Measurements from ENCODE around the gene MAD1L1. TPM values are rescaled to one million over a fixed set of nuclear protein-coding genes. Genes with fewer than 3 reads are reported as not detected.

Gene MAD1L1
- total and polyA plus RNA-seq, 2 of the 4 experiments (the other 2 are of a cell fraction), result 29.0 to 40.9 TPM

DNA sequence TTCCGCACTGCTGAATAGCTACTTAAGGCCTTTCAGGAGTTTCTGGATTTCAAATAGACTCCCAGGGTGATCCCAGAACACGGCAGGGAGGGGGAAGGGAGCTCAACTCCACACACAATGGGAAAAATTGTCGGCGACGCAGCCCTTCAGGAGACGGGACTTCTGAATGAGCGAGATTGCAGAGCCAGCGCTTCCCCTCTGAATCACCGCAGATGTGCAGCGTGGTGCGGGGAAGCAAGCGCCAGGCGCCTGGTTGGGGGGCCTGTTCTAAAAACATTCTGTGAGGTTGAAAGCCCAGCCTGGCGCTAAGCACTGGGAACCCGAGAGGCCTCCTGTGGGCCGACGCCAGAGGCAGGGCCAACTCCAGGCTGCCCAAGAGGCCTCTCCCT is 163.3 kb downstream of the MAD1L1 start:
- 53% methylated on average over 7 of the region's 17 CpGs; no CpG with 5 or more reads in 1 of the 2 experiments for WGBS, 2 experiments (ENCODE audit: extremely low coverage in 2 of 2, insufficient read length in 1 of 2)
- Histone ChIP-seq H3K23ac (ENCODE audit: low read depth, low read length) (no peak overlapping the region), H4K91ac (ENCODE audit: insufficient read depth, low read depth, low read length) (no peak overlapping the region), H4K5ac (ENCODE audit: low read depth, low read length) (no peak overlapping the region), H3K18ac (ENCODE audit: low read depth, low read length) (no peak overlapping the region), H2BK15ac (ENCODE audit: low read depth, low read length) (no peak overlapping the region), H3K4ac (ENCODE audit: low read depth, low read length) (no peak overlapping the region), H2AK5ac (ENCODE audit: low read depth, low read length) (no peak overlapping the region), H2BK20ac (ENCODE audit: low read depth, low read length) (no peak overlapping the region), H3K27me3 (ENCODE audit: control insufficient read depth, insufficient read depth, low read length) (no peaks in the 10 kb centered on the region), H3K4me2 (ENCODE audit: low read depth, low read length) (no peak overlapping the region), H2AK9ac (replicated peaks; ENCODE audit: low read depth, low read length, poor library complexity) (no peak overlapping the region), H3K9ac (ENCODE audit: low read depth, low read length) (no peak overlapping the region), H2BK120ac (ENCODE audit: low read depth, low read length) (no peak overlapping the region), H3K4me3 (ENCODE audit: insufficient read depth, low read depth, low read length) (no peak overlapping the region), H3K14ac (replicated peaks; ENCODE audit: low read depth, low read length) (no peak overlapping the region), H3K36me3 (ENCODE audit: control insufficient read depth, insufficient read depth, low read length) (peaks cover 16% of the 10 kb centered on the region), H3K4me1 (ENCODE audit: control insufficient read depth, insufficient read depth, low read length) (no peaks in the 10 kb centered on the region), H4K20me1 (ENCODE audit: insufficient read depth, low read length) (no peaks in the 10 kb centered on the region), H3K9me3 (ENCODE audit: control insufficient read depth, insufficient read depth, low read length) (no peaks in the 10 kb centered on the region), H4K8ac (ENCODE audit: low read depth in 2 of 2, low read length in 2 of 2) (no peak overlapping the region), H3K79me1 (ENCODE audit: low read depth in 1 of 2, low read length in 2 of 2) (peaks cover 0 to 3% of the 10 kb centered on the region in 2 experiments; a peak in 2 of 4 replicates), H3K27ac (ENCODE audit: insufficient read depth, low read length) (no peak overlapping the region), H2BK5ac (ENCODE audit: low read depth, low read length, poor library complexity, severe bottlenecking) (no peak overlapping the region), H3K56ac (ENCODE audit: extremely low read depth, insufficient read depth, low read length) (no peak overlapping the region), H3K9me1 (ENCODE audit: insufficient read depth, low read length) (no peaks in the 10 kb centered on the region; the same call in 1 of the 2 replicates), H2AFZ (replicated peaks; ENCODE audit: low read length, poor library complexity) (no peak overlapping the region)
- ChIA-PET POLR2A (ENCODE audit: unreplicated experiment) (no interaction called here), CTCF (no interaction called here)
- in situ Hi-C loops (cut with MboI; ENCODE audit: low sequenced_read_pairs) (no loop called here), intact Hi-C loops (cut with micrococcal nuclease) (no loop called here), dilution Hi-C loops (cut with HindIII; ENCODE audit: low sequenced_read_pairs, unreplicated experiment) (no loop called here)
- DNase-seq (peak; percentile 15), ATAC-seq (ENCODE audit: low read depth) (no peak)
- BruUV-seq (replicated peaks), result no TSS peak
- TF ChIP-seq CEBPB (IDR thresholded peaks at IDR 0.05; ENCODE audit: low read depth, low read length) (no peak), FOS (IDR thresholded peaks at IDR 0.05; ENCODE audit: low read depth, low read length) (no peak), RFX5 (IDR thresholded peaks at IDR 0.05; ENCODE audit: low read depth, low read length) (no peak), MAFK (IDR thresholded peaks at IDR 0.05; ENCODE audit: low read depth, low read length) (no peak), MXI1 (IDR thresholded peaks at IDR 0.05; ENCODE audit: borderline replicate concordance, low read depth, low read length) (no peak), MAZ (IDR thresholded peaks at IDR 0.05; ENCODE audit: borderline replicate concordance, low read depth, low read length) (no peak), RCOR1 (IDR thresholded peaks at IDR 0.05; ENCODE audit: insufficient replicate concordance, low read length) (no peak), SMC3 (IDR thresholded peaks at IDR 0.05; ENCODE audit: low read depth, low read length) (no peak), POLR2A (IDR thresholded peaks at IDR 0.05; ENCODE audit: low read depth, low read length) (no peak), NFE2L2 (IDR thresholded peaks at IDR 0.05; ENCODE audit: low read depth, low read length) (no peak), BHLHE40 (IDR thresholded peaks at IDR 0.05; ENCODE audit: low read depth, low read length) (no peak), RAD21 (IDR thresholded peaks at IDR 0.05; ENCODE audit: low read length) (no peak)
- TF ChIP-seq, protein P1, sequence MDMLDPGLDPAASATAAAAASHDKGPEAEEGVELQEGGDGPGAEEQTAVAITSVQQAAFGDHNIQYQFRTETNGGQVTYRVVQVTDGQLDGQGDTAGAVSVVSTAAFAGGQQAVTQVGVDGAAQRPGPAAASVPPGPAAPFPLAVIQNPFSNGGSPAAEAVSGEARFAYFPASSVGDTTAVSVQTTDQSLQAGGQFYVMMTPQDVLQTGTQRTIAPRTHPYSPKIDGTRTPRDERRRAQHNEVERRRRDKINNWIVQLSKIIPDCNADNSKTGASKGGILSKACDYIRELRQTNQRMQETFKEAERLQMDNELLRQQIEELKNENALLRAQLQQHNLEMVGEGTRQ (IDR thresholded peaks at IDR 0.05; ENCODE audit: low read depth, low read length), result no peak
- TF ChIP-seq, protein P2, sequence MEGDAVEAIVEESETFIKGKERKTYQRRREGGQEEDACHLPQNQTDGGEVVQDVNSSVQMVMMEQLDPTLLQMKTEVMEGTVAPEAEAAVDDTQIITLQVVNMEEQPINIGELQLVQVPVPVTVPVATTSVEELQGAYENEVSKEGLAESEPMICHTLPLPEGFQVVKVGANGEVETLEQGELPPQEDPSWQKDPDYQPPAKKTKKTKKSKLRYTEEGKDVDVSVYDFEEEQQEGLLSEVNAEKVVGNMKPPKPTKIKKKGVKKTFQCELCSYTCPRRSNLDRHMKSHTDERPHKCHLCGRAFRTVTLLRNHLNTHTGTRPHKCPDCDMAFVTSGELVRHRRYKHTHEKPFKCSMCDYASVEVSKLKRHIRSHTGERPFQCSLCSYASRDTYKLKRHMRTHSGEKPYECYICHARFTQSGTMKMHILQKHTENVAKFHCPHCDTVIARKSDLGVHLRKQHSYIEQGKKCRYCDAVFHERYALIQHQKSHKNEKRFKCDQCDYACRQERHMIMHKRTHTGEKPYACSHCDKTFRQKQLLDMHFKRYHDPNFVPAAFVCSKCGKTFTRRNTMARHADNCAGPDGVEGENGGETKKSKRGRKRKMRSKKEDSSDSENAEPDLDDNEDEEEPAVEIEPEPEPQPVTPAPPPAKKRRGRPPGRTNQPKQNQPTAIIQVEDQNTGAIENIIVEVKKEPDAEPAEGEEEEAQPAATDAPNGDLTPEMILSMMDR (conservative IDR thresholded peaks at IDR 0.05; ENCODE audit: low read depth, low read length), result no peak
- TF ChIP-seq, protein P3, sequence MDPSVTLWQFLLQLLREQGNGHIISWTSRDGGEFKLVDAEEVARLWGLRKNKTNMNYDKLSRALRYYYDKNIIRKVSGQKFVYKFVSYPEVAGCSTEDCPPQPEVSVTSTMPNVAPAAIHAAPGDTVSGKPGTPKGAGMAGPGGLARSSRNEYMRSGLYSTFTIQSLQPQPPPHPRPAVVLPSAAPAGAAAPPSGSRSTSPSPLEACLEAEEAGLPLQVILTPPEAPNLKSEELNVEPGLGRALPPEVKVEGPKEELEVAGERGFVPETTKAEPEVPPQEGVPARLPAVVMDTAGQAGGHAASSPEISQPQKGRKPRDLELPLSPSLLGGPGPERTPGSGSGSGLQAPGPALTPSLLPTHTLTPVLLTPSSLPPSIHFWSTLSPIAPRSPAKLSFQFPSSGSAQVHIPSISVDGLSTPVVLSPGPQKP (IDR thresholded peaks at IDR 0.05; ENCODE audit: borderline replicate concordance, low read depth, low read length), result no peak
